ENCODE data around the gene WDR76.
A peak's percentile ranks its signal among the peaks of the same experiment; 100 is the strongest.
"Not testable (repeated sequence)": the region's sequence is repeated elsewhere in the genome, so short reads cannot be mapped to it uniquely, and the experiment has no call there.

The WDR76 gene

GRCh38 chr15:43821505-43821904 is 5.3 kb upstream of the WDR76 start:
- DNase-seq (ENCODE audit: low spot score) = no peak

GRCh38 chr15:43824302-43825246 is 2.2 kb upstream of the WDR76 start, which contains the start of gene MFAP1:
TSS of gene MFAP1 (minus strand) at chr15:43824690. CDS start at chr15:43824569, 121 bp downstream.
- DNase-seq (ENCODE audit: low spot score) = peak; percentile 99

GRCh38 chr15:43825305-43825704 is 1.5 kb upstream of the WDR76 start:
- DNase-seq (ENCODE audit: low spot score) = not testable (repeated sequence)

GRCh38 chr15:43826029-43826507 is 734 bp upstream of the WDR76 start:
- DNase-seq (ENCODE audit: low spot score) = no peak

DNA sequence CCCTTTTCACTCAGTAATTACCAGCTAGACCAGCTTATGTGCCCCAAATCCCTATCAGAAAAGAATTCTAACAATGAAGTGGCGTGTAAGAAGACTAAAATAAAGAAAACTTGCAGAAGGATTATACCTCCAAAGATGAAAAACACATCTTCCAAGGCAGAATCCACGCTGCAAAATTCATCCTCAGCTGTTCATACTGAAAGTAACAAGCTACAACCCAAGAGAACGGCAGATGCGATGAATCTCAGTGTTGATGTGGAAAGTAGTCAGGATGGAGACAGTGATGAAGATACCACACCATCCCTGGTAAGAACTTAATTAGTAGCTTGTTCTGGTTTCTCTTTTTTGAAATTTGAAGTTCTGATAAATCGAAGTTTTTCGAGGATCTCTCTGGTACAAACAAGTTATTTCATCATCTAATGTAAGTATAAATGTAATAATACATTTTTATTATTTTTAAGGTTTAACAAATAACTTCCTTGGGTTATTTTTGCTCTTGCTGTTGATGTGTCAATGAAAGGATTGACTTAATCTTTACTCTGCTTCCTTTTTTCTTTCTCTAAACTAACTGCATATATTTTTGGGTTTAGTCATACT is 1.4 kb downstream of the WDR76 start:
- peak; percentile 53 for DNase-seq (ENCODE audit: low spot score)

- not testable (repeated sequence) for DNase-seq (ENCODE audit: low spot score)
These were observed 3.2 kb downstream of the WDR76 start for GRCh38 chr15:43829951-43830540.

GRCh38 chr15:43830691-43831275 is 4.0 kb downstream of the WDR76 start:
- not testable (repeated sequence) for DNase-seq (ENCODE audit: low spot score)

DNA sequence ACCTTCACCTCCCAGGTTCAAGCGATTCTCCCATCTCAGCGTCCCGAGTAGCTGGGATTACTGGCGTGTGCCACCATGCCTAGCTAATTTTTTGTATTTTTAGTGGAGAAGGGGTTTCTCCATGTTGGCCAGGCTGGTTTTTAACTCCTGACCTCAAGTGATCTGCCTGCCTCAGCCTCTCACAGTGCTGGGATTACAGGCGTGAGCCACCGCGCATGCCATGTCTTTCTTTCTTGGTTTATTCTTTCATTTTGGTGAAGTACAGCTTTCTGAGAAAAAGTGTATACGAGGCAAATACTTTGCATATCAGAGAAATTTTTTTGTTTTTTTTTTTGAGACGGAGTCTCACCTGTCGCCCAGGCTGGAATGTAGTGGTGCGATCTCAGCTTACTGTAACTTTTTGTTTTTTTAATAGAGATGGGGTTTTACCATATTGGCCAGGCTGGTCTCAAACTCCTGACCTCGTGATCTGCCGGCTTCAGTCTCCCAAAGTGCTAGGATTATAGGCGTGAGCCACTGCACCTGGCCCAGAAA is 4.8 kb downstream of the WDR76 start:
- not testable (repeated sequence) for DNase-seq (ENCODE audit: low spot score)

DNA sequence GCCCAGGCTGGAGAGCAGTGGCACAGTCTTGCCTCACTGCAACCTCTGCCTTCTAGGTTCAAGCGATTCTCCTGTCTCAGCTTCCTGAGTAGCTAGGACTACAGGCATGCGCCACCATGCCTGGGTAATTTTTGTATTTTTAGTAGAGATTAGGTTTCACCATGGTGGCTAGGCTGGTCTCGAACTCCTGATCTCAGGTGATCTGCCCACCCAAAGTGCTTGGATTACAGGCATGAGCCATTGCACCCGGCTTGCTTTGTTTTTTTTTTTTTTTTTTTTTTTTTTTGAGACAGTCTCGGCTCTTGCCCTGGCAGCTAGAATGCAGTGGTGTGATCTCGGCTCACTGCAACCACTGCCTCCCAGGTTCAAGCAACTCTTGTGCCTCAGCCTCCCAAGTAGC is 5.7 kb downstream of the WDR76 start:
- not testable (repeated sequence) for DNase-seq (ENCODE audit: low spot score)

GRCh38 chr15:43845421-43845820 is 18.6 kb downstream of the WDR76 start:
- DNase-seq (ENCODE audit: low spot score) = no peak

DNA sequence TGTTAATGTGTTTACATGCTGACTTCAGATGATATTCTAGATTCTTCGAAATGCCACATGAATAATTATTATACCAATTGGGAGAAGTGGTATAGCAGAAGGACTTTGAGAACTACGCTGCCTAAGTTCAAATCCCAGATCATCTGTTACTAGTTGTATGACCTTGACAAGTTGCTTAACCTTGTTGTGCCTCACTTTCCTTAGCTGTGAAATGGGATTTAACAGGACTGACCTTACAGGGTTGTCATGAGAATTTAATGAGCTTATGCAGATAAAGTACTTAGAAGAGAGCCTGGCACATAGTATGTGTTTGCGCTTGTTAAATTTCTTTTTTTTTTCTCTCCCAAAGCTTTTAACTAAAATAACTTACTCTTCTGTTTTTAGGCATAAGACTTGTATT is 24.4 kb downstream of the WDR76 start:
- no peak for DNase-seq (ENCODE audit: low spot score)

GRCh38 chr15:43852607-43853006 is 25.8 kb downstream of the WDR76 start:
- no peak for DNase-seq (ENCODE audit: low spot score)

DNA sequence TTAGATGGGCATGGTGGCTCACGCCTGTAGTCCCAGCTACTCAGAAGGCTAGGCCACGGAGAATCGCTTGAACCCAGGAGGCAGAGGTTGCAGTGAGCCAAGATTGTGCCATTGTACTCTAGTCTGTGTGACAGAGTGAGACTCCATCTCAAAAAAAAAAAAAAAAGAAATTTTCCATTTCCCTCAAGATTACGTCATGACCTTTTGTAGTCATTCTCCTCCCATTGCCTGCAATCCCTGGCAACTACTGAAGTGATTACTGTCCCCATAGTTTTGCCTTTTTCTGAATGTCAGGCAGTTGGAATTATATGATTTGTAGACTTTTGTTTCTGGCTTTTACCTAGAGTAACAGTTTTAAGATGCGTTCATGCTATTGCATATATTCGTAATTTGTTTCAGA is 28.0 kb downstream of the WDR76 start:
- no peak for DNase-seq (ENCODE audit: low spot score)

DNA sequence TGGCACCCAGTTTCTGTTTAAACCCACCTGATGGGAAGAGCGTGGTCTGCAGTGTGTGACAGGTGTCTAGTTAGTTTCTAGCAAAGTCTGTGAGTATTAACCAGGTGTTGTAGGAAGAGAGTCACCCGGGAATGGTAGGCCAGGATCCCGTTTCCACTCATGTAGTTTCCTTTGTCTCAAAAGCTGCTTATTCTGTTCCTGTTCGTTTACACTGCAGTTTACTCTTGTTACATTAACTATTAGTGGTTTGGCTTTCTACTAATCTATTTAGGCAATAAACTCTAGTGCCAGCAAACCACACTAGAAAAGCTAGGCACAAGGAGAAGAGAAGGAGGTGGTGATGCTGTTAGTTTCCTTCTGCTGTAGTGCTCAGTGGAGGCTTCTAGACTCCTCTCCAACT is 32.7 kb downstream of the WDR76 start:
- no peak for DNase-seq (ENCODE audit: low spot score)

GRCh38 chr15:43866636-43867035 is 39.8 kb downstream of the WDR76 start:
- DNase-seq (ENCODE audit: low spot score) = not testable (repeated sequence)

DNA sequence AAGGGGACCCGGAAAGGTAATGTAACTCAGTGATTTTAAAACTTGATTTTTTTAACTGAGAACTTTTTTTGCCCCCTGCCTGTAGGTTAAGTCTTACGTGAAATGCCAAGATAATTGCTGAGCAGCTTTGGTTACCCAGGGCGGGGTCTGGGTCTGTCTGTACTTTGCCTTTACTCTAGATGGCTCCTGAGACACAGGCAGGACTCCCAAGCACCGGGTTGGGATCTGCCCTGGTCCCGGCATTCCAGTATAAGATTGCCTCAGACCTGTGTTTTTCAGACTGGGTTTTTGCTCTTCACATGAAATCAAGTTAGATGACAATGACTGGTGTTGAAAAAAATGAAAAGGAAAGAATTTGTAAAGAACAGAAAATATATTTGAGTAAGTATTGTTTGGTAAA is 40.3 kb downstream of the WDR76 start:
- DNase-seq (ENCODE audit: low spot score) = no peak

DNA sequence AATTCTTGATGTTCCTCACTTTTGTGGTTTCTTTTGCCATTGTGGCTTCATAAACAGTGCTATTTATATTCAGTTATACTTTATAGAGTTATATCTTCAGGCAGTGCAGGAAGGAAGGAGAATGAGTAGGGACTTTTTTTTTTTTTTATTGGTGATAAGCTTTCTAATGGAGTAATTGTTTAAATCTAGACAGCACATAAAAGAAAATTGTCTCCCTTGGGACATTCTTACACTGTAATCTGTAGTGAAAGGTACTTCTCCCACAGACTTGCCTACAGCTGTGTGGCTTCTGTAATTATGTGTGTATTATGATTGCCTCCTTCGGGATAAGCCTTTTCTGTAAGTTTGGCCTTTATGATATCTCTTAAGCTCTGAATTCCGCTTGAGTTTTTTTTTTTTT is 41.6 kb downstream of the WDR76 start:
- DNase-seq (ENCODE audit: low spot score) = no peak

DNA sequence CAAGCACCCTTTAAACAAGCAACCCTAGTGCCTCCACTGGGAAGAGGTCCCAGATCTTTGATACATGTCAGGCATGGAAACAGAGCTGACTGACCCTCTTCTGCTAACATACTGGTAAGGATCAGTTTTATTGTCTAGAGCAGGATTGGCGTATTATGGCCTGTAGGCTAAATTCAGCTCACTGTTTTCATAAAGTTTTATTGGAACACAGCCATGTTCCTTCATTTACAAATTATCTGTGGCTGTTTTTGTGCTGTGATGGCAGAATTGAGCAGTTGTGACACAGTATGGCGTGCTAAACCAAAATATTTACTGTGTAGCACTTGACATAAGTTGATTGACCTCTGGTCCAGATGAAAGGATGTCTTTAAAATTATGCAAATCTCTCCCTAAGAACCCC is 45.0 kb downstream of the WDR76 start:
- DNase-seq (ENCODE audit: low spot score) = no peak

DNA sequence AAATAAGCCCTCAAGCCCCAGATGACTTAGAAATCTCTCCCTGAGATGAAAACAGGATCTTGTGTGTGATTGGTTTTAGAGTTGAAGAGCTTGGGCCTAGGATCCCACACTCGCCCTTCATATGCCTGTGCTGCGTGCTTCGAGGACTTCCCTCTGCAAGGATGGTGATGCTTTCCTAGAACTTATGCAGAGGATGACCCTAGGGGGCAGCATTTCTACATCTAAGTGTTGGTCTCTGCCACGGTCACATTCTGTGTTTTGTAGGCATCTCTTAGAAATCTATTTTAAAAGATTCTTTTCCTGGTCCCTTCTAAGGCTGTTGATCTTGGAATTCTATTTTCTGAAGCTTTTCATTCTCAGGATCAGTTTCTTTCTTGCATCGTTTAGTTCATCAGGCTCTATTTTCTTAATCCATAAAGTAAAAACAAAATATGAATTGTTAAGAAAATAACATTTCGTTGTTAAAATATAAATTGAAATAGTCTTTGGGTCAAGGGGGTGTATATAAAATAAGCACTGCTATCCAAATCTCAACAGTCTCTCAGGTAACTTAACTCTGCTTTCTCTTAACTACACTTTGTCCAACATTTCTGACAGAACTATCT is 45.7 kb downstream of the WDR76 start:
- DNase-seq (ENCODE audit: low spot score) = peak; percentile 89

GRCh38 chr15:43873651-43874050 is 46.8 kb downstream of the WDR76 start:
- DNase-seq (ENCODE audit: low spot score) = no peak

GRCh38 chr15:43876872-43877271 is 50.1 kb downstream of the WDR76 start:
- DNase-seq (ENCODE audit: low spot score) = no peak

- DNase-seq (ENCODE audit: low spot score) = no peak
These were observed 50.6 kb downstream of the WDR76 start for GRCh38 chr15:43877371-43877770.
